SK-N-SH (cell line): ENCODE measurements around the gene SLC35F1.

Source experiments
- CHD2 ChIP-seq: fragments of 150-350 bp; IDR thresholded peaks from 2 replicates; pipeline ENCODE4 v1.6.1; 2018; ENCODE audit warnings: low read length; ENCODE audit not compliant: partially characterized antibody
- CTCF ChIP-seq: fragments of 200-600 bp; sonication (generic); IDR thresholded peaks from 2 replicates; pipeline ENCODE4 v1.6.1; 2017; ENCODE audit warnings: antibody characterized with exemption, mild to moderate bottlenecking, moderate library complexity
- EP300 ChIP-seq, 2 experiments: IDR thresholded peaks; 2 replicates each; pipeline versions ENCODE4 v1.4.0 to v1.6.1; 2012; ENCODE audit warnings: borderline replicate concordance in 1 of 2, low read depth in 1 of 2, low read length in 1 of 2
- FOXM1 ChIP-seq: IDR thresholded peaks from 2 replicates; pipeline ENCODE4 v1.4.0; 2012; ENCODE audit warnings: low read depth, mild to moderate bottlenecking
- POLR2AphosphoS5 ChIP-seq: IDR thresholded peaks from 2 replicates; pipeline ENCODE4 v1.6.1; 2012; ENCODE audit warnings: low read depth, low read length
- RAD21 ChIP-seq: IDR thresholded peaks from 2 replicates; pipeline ENCODE4 v1.6.1; 2012; ENCODE audit warnings: mild to moderate bottlenecking, low read length
- RCOR1 ChIP-seq: fragments of 150-350 bp; IDR thresholded peaks from 2 replicates; pipeline ENCODE4 v1.6.1; 2017; ENCODE audit warnings: antibody characterized with exemption, low read length
- SIN3A ChIP-seq: IDR thresholded peaks from 2 replicates; pipeline ENCODE4 v1.6.1; 2012; ENCODE audit warnings: low read depth, mild to moderate bottlenecking, low read length, moderate library complexity, borderline replicate concordance
- TAF1 ChIP-seq: IDR thresholded peaks from 2 replicates; pipeline ENCODE4 v1.6.1; 2012; ENCODE audit warnings: low read depth, mild to moderate bottlenecking, low read length, moderate library complexity, borderline replicate concordance
- TCF12 ChIP-seq: IDR thresholded peaks from 2 replicates; pipeline ENCODE4 v1.4.0; 2012
- TEAD4 ChIP-seq: IDR thresholded peaks from 2 replicates; pipeline ENCODE4 v1.4.0; 2012; ENCODE audit warnings: mild to moderate bottlenecking, borderline replicate concordance; ENCODE audit not compliant: insufficient read depth
- ZBTB33 ChIP-seq: IDR thresholded peaks from 2 replicates; pipeline ENCODE4 v1.4.0; 2012; ENCODE audit warnings: low read depth, borderline replicate concordance
- TF ChIP-seq, protein P1 (sequence below): fragments of 150-350 bp; IDR thresholded peaks from 2 replicates; pipeline ENCODE4 v1.6.1; 2017; ENCODE audit warnings: antibody characterized with exemption, low read length, low read depth, borderline replicate concordance

DNA sequence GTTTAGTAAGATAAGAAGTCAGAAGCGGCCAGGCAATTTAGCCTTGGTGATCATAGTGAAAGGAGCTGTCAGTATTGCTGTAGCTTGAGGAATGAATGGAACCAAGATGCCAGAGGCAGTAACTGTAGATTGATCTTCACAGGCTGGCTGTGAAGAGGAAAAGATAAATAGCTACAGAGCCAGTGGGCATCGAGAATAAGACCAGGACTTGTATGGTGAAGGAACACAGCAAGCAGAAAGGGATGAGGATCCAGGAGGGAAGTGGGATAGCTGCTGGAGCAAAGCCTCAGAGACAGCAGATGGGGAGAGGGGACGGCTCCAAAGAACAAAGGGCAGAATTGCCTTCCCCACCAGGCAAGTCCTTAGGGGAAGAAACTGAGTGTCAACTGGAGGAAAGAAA, 346.7 kb downstream of the SLC35F1 start:
- TF ChIP-seq, protein P1, sequence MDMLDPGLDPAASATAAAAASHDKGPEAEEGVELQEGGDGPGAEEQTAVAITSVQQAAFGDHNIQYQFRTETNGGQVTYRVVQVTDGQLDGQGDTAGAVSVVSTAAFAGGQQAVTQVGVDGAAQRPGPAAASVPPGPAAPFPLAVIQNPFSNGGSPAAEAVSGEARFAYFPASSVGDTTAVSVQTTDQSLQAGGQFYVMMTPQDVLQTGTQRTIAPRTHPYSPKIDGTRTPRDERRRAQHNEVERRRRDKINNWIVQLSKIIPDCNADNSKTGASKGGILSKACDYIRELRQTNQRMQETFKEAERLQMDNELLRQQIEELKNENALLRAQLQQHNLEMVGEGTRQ, result no peak
- TF ChIP-seq POLR2AphosphoS5 (no peak), ZBTB33 (no peak), FOXM1 (no peak), CTCF (no peak), CHD2 (no peak), SIN3A (no peak), TAF1 (no peak), EP300 (IDR thresholded peaks at IDR 0.05; ENCODE audit: borderline replicate concordance in 1 of 2, low read depth in 1 of 2, low read length in 1 of 2) (no peak), TCF12 (no peak), RCOR1 (no peak), RAD21 (no peak), TEAD4 (no peak)
